ENCODE measurements around the gene PTGR2.
"Not testable (repeated sequence)": the region's sequence is repeated elsewhere in the genome, so short reads cannot be mapped to it uniquely, and the experiment has no call there.

Gene PTGR2

DNA sequence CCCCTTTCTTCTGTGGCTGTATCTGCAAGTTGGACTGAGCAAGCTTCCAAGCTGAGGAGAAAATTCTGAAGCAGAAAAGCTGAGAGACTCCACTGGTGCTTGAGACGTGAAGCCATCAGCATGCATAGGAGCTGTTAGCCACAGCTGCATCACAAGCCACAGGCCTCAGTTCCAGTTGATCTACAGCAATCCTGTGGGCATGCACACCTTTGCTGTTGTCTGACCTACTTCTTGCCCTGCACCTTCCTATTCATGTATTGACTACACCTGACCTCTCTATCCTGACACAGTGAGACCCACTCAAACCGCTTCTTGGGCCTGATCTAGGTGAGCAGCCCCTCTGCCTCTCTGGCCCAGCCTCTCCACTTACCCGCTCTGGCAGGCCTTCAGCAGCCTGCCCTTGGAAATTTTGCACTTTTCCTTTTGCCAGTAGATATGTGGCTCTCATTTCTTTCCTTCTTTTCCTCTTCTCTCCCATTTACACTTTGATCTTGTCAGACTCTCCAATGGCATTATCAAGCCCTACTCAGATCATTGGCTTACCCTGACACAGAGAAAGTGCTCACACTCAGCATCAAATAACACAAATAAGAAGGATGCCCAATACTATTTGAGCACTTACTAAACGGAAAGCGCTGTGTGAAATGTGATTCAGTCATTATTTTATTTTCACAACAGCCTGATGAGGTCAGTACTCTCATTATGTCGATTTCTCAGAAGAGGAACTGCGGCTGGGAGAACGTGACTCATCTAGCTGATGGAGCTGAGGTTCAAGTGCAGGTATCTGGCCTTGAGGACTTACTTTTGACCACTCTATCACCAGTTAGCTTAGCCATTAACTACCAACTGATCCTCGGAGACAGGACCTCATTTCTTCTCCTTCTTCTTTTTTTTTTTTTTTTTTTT is 21.9 kb upstream of the PTGR2 start:
- in situ Hi-C loops (cut with MboI; ENCODE audit: low sequenced_read_pairs), result no loop called here

DNA sequence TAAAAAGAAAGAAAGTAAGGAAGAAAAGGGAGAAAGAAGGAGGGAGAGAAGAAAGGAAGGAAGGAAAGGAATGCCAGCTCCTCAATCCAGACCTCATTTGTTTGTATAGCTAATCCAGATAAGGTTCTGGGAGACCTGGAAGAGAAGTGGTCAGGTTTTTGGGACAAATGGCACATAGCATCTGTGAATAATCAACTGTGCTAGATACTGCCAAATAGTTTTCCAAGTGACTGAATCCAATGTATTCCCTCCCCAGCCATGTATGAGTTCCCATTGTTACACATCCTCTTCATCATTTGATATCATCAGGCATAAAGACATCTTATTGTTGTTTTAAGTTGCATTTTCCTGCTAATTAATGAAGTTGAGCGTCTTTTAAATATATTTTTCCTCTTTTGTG is 18.6 kb upstream of the PTGR2 start:
- in situ Hi-C loops (cut with MboI; ENCODE audit: low sequenced_read_pairs), result no loop called here

DNA sequence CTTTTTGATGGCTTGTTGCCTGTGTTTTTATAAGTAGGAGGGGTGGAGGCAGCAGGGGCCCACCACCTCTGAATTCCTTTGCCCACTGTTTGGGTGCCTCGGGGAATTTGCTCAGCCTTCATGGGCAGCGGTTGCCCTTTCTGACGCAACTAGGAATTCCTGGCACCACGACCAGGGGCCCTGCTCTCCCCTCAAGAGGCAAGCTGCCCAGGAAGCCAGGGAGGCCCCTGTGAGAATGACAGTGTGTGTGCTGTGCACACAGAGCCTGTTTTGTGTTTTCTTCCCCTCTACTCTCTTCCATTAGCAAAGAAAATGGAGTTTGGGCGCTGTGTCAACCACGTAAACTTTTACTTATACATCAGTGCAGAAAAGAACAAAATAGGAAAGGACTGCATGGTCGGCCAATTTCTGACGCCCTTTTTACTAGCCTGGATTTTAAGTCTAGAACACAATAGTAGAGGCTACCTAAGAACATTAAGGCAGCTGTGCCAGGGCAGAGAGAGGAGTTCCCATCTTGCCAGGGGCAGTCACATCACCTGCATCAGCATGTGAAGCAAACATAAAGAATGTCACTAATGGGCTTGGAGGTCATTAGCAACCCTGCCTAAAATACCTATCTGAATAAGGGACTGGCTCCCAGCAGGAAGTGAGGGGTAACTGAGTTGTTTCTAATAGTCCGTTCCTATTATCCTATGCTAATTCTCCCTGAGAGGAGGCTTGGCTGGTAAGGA is 17.9 kb upstream of the PTGR2 start:
- in situ Hi-C loops (cut with MboI; ENCODE audit: low sequenced_read_pairs), result no loop called here

DNA sequence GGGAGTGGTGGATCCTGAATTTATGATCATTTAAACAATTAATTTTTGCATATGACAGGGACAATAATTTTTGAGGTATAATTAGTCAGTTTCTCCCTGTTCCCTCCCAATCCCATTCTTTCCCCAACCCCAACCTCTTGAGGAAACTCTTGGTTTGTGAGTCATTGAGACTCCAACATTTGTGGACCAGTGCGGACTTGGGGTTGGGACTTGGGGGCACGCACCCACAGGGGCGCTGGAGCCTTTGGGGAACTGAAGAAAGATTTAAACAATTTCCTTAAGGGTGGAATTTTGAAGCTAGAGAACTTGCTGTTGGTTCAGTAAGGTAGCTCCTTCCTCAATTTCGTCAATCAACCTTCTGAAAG is 17.4 kb upstream of the PTGR2 start:
- in situ Hi-C loops (cut with MboI; ENCODE audit: low sequenced_read_pairs), result no loop called here

DNA sequence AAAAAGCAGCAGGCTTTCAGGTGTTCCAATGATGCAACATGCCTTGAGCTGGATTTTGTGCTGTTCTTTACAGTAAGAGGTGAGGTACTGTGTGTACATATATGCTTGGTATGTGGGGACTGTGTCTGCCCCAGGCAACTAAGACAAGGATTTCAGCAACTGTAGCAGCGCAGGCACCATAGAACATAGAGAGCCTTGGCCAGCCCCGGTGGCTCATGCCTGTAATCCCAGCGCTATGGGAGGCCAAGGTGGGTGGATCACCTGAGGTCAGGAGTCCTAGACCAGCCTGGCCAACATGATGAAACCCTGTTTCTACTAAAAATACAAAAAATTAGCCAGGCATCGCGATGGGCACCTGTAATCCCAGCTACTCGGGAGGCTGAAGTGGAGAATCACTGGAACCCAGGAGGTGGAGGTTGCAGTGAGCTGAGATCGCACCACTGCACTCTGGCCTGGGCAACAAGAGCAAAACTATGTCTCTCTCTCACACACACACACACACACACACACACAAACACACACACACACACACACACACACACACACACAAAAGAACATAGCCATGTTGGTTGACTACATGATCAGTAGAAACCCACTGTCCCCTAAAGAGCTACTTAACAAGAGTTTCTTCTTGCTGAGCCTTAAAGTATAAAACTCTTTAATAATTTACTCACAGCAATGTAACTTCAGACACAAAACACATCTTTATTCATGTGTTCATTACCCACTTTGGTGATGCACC is 13.2 kb upstream of the PTGR2 start:
- in situ Hi-C loops (cut with MboI; ENCODE audit: low sequenced_read_pairs), result not testable (repeated sequence)

DNA sequence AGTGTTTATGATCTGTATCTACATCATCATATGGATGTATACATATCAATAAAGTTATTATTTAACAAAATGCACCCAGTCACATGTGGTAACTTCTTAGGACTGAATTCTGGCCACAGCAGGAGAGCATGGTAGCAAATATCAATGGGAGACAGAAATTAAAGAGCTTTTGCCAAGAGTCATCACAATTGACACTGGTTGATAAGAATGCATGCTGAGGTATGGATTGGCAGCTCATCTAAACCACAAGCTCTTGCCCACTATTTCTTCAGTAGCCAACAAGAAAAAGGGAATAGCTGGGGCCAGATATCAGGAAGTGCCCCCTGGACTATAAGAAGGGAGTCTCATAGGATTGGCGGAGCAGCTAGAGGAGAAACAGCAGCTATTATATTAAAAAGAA is 9.4 kb upstream of the PTGR2 start:
- in situ Hi-C loops (cut with MboI; ENCODE audit: low sequenced_read_pairs), result no loop called here

DNA sequence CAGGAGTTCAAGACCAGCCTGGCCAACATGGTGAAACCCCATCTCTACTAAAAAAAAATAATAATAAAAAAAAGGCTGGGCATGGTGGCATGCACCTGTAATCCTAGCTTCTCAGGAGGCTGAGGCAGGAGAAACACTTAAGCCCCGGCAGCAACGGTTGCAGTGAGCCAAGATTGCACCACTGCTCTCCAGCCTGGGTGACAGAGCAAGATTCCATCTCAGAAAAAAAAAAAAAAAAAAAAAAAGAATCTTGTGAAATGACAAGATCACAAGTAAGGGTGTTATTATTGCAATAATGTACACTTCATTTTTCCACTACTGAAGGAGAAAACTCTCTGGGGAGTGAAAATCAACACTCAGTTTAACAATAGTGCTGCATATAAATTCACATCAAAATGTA is 8.8 kb upstream of the PTGR2 start:
- in situ Hi-C loops (cut with MboI; ENCODE audit: low sequenced_read_pairs), result no loop called here

DNA sequence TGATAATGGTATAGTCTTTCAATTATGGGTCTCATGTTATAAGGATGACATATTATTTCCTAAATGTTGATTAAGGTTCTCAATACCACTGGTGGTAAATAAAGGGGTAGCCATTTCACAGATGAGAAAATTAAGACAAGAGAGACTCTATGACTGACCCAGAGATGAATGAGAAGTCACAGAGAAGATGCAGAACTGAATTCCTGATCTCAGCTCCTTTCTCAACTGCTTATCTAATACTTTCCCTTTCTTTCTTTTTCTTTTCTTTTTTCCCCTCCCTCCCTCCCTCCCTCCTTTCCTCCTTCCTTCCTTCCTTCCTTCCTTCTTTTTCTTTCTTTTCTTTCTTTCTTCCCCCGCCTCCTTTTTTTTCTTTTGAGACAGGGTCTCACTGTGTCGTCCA is 8.3 kb upstream of the PTGR2 start:
- in situ Hi-C loops (cut with MboI; ENCODE audit: low sequenced_read_pairs), result no loop called here

DNA sequence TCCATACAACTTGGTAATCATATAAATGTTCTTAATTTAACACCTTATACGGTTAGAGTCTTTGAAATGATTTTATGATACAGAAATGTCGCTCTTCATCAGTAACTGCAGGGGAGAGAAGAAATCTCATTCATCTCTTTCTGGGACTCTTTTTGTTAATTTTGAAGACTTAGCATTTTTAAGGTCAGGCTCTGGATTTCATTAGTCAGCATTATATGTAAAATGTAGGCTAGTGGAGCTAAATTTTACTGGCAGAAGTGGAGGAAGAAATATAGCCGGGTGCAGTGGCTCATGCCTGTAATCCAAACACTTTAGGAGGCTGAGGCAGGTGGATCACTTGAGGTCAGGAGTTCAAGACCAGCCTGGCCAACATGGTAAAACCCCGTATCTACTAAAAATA is 4.7 kb upstream of the PTGR2 start:
- in situ Hi-C loops (cut with MboI; ENCODE audit: low sequenced_read_pairs), result no loop called here

DNA sequence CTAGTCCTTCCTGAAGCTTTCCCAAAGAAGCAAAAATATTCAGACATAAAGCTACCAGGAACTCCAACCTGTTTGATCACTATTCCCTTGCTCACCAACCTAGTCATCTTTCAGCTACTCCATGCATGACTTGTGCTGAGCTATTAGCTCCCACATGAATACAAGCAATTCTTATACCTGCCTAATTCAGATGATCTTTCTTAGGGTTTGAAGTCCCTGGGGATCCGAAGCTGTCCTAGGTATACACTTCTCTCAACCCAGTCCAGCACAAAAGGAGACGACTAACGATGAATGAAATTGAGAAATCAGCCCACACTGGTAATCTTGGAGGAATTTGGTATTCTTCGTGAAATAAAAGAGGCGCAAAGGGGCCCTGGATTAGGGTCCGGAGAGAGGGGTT is 631 bp upstream of the PTGR2 start:
- in situ Hi-C loops (cut with MboI; ENCODE audit: low sequenced_read_pairs), result no loop called here

DNA sequence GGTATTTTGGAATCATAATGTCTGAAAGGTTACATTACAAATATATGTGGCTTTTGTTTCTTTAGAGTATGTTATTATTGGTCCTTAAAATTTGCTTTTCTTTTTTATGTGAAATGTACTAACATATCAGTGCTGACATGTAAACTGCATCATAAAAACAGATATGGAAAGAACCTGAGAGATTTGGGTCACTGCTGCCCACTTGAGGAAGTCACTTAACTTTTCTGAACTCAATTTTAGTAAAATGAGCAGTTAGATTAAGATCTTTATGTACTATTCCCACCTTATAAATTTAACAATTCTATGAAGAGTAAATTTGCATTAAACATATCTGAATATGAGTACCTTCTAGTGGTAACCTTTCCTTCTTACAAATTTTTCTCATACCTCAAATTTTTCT is 7.5 kb downstream of the PTGR2 start:
- in situ Hi-C loops (cut with MboI; ENCODE audit: low sequenced_read_pairs), result no loop called here

DNA sequence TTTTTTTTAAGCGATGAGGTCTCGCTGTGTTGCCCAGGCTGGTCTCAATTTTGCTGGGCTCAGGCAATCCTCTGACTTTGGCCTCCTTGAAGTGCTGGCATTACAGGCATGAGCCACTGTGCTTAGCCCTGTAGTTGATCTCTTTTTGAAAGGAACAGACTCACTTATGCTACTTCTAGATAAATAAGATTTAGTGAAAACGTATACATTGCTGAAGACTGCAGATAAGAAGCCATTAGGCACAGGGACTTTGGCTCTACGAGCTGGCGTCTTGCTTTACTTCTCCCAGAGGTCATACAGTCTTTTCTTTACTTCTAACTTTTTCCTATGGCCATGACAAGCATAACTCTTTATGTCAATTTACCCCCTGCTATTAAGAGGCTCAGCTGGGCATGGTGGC is 9.4 kb downstream of the PTGR2 start:
- in situ Hi-C loops (cut with MboI; ENCODE audit: low sequenced_read_pairs), result no loop called here

DNA sequence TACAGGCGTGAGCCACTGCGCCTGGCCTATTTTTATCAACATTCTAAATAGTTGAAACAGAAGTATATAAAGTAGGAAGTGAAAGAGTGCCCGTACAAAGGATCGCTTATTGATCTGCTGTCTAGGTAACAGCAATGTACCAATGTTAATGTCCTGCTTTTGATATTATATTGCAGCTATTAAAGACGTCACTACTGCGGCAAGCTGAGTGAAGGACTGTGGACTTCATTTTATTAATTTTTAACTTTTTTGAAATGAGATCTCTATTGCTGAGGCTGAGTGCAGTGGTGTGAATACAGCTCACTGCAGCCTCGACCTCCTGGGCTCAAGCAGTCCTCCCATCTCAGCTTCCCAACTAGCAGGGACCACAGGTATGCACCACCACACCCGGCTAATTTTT is 10.8 kb downstream of the PTGR2 start:
- in situ Hi-C loops (cut with MboI; ENCODE audit: low sequenced_read_pairs), result no loop called here

DNA sequence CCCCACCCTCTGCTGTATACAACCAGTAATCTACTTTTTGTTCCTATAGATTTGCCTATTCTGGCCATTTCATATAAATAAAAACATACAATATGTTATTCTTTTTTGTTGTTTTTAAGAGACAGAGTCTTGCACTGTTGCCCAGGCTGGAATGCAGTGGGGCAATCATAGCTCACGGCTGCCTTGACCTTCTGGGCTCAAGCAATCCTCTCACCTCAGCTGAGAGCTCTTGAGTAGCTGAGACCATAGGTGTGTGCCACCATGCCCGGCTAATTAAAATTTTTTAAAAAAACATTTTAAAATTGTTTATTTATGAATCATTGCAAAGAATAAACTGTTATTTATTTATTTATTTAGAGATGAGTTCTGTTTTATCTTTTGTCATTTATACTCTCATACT is 11.6 kb downstream of the PTGR2 start:
- in situ Hi-C loops (cut with MboI; ENCODE audit: low sequenced_read_pairs), result no loop called here

DNA sequence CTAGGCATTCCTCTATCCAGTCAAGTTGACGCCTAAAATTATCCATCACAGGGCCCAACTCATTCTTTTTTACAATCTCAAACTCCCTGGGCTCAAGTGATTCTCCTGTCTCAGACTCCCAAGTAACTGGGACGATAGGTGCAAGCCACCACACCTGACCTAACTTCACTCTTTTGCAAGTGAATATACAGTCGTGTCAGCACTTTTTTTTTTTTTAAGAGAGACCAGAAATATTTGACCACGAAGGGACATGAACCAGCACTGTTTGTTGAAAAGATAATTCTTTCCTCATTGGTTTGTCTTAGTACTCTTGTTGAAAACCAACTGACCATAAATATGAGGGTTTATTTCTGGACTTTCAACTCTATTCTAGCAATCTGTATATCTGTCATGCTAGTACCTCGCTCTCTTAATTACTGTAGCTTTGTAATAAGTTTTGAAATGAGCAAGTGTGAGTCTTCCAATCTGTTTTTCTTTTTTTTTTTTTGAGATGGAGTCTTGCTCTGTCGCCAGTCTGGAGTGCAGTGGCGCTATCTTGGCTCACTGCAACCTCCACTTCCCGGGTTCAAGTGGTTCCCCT is 14.0 kb downstream of the PTGR2 start:
- in situ Hi-C loops (cut with MboI; ENCODE audit: low sequenced_read_pairs), result no loop called here

DNA sequence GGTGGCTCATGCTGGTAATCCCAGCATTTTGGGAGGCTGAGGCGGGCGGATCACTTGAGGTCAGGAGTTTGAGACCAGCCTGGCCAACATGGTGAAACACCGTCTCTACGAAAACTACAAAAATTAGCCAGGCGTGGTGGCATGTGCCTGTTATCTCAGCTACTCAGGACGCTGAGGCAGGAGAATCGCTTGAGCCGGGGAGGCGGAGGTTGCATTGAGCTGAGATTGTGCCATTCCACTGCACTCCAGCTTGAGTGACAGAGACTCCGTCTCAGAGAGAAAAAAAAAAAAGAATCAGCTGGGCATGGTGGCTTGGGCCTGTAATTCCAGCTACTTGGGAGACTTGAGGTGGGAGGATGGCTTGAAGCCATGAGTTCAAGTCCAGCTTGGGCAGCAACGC is 18.1 kb downstream of the PTGR2 start:
- in situ Hi-C loops (cut with MboI; ENCODE audit: low sequenced_read_pairs), result not testable (repeated sequence)

DNA sequence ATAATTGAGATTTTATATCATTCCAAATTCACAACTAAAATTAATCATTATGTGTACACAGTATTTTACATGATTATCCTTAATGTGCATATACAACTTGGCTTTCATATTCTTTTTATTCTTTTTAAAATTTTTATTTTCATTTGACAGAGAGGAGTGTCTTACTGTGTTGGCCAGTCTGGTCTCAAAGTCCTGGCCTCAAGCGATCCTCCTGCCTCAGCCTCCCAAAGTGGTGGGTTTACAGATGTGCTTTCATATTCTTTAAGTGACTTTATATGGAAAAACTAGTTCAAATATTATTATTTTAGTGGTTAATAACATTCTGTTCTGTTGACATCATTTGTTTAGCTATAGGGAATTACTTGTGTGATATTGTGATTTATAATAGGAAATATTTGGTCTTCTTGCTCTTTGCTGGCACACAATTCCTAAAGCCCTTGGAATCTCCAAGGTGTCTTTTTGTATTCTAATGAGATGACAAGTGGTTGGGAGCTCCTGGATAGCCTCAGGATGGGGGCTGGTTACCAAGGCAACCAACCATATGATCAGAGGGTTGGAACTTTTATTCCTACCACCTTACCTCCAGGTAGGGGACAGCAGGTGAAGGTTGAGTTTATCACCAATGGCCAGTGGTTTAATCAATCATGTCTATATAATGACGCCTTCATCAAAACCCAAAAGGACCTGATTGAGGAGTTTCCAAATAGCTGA is 19.0 kb downstream of the PTGR2 start:
- in situ Hi-C loops (cut with MboI; ENCODE audit: low sequenced_read_pairs), result no loop called here

DNA sequence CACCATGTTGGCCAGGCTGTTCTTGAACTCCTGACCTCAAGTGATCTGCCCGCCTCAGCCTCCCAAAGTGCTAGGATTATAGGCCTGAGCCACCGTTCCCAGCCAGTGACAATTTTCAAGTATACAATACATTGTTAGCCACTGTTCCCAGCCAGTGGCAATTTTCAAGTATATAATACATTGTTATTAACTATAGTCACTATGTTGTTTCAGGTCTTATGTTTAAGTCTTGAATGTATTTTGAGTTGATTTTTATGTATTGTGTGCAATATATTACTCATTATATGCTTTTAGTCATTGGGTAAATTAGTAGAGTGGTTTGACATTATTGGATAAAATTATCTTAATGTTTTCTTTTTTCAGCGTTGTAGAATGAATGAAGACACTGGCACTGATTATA is 22.0 kb downstream of the PTGR2 start:
- in situ Hi-C loops (cut with MboI; ENCODE audit: low sequenced_read_pairs), result no loop called here

DNA sequence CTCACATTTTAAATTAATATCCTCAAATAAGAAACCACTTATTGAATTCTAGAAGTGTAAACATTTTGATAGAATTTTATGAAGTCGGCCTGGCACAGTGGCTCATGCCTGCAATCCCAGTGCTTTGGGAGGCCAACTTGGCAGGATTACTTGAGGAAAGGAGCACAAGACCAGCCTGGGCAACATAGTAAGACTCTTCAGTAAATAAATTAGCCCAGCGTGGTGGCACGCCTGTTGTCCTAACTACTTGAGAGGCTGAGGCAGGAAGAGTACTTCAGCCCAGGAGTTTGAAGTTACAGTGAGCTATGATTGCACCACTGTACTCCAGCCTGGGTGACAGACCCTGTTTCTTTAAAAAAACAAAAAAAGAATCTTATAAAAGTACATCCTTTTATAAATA is 26.2 kb downstream of the PTGR2 start:
- in situ Hi-C loops (cut with MboI; ENCODE audit: low sequenced_read_pairs), result no loop called here

DNA sequence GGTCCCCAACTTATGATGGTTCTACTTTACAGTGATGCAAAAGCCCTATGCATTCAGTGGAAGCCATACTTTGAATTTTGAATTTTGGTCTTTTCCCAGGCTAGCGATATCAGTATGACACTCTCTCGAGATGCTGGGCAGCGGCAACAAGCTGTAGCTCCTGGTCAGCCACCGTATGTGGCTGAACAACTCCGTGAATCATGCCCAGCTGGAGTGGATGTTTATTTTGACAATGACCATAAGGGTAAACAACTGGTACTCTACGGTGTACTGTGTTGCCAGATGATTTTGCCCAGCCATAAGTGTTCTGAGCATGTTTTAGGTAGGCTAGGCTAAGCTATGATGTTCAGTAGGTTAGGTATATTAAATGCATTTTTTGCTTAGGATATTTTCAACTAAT is 26.8 kb downstream of the PTGR2 start:
- in situ Hi-C loops (cut with MboI; ENCODE audit: low sequenced_read_pairs), result no loop called here

DNA sequence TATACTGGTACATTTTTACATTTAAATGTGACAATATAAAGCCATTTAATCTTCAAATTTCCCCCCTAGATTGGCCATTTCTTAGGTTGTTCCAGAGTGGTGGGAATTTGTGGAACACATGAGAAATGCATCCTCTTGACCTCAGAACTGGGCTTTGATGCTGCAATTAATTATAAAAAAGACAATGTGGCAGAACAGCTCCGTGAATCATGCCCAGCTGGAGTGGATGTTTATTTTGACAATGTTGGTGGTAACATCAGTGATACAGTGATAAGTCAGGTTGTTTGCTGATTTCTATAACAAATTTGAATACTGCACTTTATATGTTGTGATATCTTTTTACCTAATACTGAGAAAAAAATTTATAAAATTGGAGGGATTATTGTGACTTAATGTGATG is 27.4 kb downstream of the PTGR2 start:
- in situ Hi-C loops (cut with MboI; ENCODE audit: low sequenced_read_pairs), result no loop called here

Data from HL-60/S4 treated with retinoic acid at 250 ng/mL for 4 days and 3 days (cell line).